GM12872 (cell line): ENCODE measurements around the gene SHROOM3.

Source experiments
- TF ChIP-seq, protein P1 (sequence below): IDR thresholded peaks from 3 replicates; pipeline ENCODE4 v1.5.1; 2011; ENCODE audit warnings: low read depth, mild to moderate bottlenecking, low read length, moderate library complexity; ENCODE audit not compliant: insufficient read depth

The SHROOM3 gene

GRCh38 chr4:76592460-76592859 is 157.4 kb downstream of the SHROOM3 start:
- TF ChIP-seq, protein P1, sequence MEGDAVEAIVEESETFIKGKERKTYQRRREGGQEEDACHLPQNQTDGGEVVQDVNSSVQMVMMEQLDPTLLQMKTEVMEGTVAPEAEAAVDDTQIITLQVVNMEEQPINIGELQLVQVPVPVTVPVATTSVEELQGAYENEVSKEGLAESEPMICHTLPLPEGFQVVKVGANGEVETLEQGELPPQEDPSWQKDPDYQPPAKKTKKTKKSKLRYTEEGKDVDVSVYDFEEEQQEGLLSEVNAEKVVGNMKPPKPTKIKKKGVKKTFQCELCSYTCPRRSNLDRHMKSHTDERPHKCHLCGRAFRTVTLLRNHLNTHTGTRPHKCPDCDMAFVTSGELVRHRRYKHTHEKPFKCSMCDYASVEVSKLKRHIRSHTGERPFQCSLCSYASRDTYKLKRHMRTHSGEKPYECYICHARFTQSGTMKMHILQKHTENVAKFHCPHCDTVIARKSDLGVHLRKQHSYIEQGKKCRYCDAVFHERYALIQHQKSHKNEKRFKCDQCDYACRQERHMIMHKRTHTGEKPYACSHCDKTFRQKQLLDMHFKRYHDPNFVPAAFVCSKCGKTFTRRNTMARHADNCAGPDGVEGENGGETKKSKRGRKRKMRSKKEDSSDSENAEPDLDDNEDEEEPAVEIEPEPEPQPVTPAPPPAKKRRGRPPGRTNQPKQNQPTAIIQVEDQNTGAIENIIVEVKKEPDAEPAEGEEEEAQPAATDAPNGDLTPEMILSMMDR: no peak

- TF ChIP-seq, protein P1: no peak
Observed at GRCh38 chr4:76594173-76594572, 159.1 kb downstream of the SHROOM3 start.

DNA sequence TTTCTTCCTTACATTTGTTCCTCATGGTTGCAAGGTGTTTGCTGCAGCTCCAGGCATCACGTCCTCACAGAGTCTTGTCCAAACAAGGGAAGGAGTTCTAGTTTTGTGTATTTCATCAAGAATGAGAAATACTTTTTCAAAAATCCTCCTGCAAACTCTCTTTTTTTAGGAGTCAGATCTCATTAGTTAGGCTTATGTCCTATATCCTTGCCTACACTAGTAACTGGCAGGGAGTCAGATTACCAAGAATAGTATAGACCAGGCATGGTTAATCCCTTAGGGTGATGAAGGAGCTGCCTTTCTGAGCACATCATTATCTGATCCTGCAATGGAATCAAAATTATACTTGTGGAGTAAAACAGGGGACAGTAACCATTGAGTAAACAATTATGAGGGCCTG is 160.4 kb downstream of the SHROOM3 start:
- TF ChIP-seq, protein P1: no peak

- TF ChIP-seq, protein P1: no peak
Observed at GRCh38 chr4:76596713-76597112, 161.7 kb downstream of the SHROOM3 start.

- TF ChIP-seq, protein P1: no peak
Observed at GRCh38 chr4:76597423-76597979, 162.5 kb downstream of the SHROOM3 start.

GRCh38 chr4:76600447-76600846 is 165.4 kb downstream of the SHROOM3 start:
- TF ChIP-seq, protein P1: no peak

GRCh38 chr4:76601791-76602190 is 166.8 kb downstream of the SHROOM3 start:
- TF ChIP-seq, protein P1: no peak
